Activated T-helper 2 cell treated with anti-CD3 and anti-CD28 coated beads, Interferon-gamma antibody, Interleukin-2, Interleukin-4, amounts not matched to agents 10 μg/mL and 5 μg/mL and 100 μg/mL, durations not matched to agents 14 hours and 24 hours and 36 hours (primary cell): ENCODE data around the gene KLF9. TPM values are rescaled to one million over a fixed set of nuclear protein-coding genes. Genes with fewer than 3 reads are reported as not detected.

Experiments
- DNase-seq: peaks from one replicate; pipeline ENCODE4 v3.0.0; 2021; ENCODE audit warnings: low spot score
- H3K27ac Mint-ChIP-seq: one replicate; pipeline ENCODE4 v1.8.0; 2021; ENCODE audit warnings: mixed read lengths
- H3K27me3 Mint-ChIP-seq: one replicate; pipeline ENCODE4 v1.8.0; 2021; ENCODE audit warnings: low read depth, mixed read lengths
- H3K36me3 Mint-ChIP-seq: one replicate; pipeline ENCODE4 v1.8.0; 2021; ENCODE audit warnings: low read depth, mixed read lengths
- H3K4me1 Mint-ChIP-seq: one replicate; pipeline ENCODE4 v1.8.0; 2021; ENCODE audit warnings: low read depth, mixed read lengths
- H3K4me3 Mint-ChIP-seq: one replicate; pipeline ENCODE4 v1.8.0; 2021; ENCODE audit warnings: low read depth, mild to moderate bottlenecking, moderate library complexity, mixed read lengths
- H3K9me3 Mint-ChIP-seq: one replicate; pipeline ENCODE4 v1.8.0; 2021; ENCODE audit warnings: mixed read lengths
- intact Hi-C: fragments of 100-400 bp; cut with micrococcal nuclease; formaldehyde crosslinking; loops from one replicate; pipeline ENCODE4 v1.15.1; 2023
- total RNA-seq: library from RNA; stranded (reverse); gene quantifications from 2 replicates; pipeline ENCODE4 v1.2.3, GENCODE V29; 2022

The KLF9 gene
- total RNA-seq, 1 donor from 2014 or later, result 13.7 TPM

DNA sequence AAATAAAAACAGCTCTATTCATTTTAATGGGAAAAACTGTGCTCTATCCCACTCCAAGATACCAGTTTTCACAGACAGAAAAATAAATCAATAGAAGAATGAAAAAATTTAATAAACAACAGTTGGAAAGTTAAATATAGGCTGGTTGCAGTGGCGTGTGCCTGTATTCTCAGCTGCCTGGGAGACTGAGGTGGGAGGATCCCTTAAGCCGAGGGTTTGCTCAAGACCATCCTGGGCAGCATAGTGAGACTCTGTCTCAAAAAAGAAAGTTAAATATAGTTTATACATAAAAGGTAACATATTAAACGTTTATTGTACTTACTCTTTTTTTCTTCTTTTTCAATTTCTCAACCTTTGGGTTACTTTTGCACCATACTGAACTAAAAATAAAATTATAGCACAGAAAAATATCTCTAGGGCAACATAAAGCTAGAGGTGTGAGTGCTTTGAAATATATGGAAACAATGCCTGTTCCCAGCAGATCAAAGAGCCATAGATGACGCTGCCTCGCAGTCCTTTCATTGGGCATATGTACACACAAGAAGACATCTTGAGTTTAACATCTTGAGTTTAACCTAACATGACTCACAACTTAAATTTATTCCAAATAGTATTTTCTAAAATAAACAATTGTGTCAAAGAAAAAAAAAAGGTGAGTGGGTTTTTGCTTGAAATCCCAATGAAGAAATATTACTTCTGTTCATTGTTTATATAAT is 25.7 kb upstream of the KLF9 start:
- Mint-ChIP-seq H3K27ac (no peak overlapping the region), H3K27me3 (no peaks in the 10 kb centered on the region), H3K9me3 (no peaks in the 10 kb centered on the region), H3K36me3 (no peaks in the 10 kb centered on the region), H3K4me3 (no peak overlapping the region), H3K4me1 (peaks cover 5% of the 10 kb centered on the region)
- intact Hi-C loops, result no loop called here
- no peak for DNase-seq

DNA sequence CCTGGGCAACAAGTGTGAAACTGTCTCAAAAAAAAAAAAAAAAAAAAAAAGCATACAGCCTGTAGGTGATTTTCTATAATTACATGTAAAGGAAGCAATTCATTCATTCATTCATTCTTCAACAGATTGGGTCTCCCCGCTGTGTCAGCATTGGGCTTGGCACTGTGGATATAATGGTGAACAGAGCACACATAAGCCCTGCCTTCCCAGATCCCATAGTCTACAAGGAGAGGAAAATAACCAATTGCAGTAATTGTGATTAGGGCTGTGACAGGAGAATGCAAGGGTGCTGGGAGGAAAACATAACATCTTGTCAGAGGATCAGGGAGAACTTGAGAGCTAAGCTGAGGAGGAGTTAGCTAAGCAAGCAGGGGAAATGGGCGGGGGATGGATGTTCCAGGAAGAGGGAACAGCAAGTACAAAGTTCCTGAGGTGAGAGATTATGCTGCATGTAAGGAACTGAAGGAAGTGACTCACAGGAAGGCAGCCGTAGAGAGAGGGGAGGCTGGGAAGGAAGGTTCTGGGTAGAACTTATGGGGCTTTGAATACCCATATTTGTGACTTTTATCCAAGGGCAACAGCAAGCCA is 24.0 kb upstream of the KLF9 start:
- Mint-ChIP-seq H3K4me3 (no peak overlapping the region), H3K36me3 (no peaks in the 10 kb centered on the region), H3K27ac (no peak overlapping the region), H3K9me3 (peaks cover 4% of the 10 kb centered on the region), H3K27me3 (no peaks in the 10 kb centered on the region), H3K4me1 (peaks cover 5% of the 10 kb centered on the region)
- intact Hi-C loops, result no loop called here
- DNase-seq, result no peak

GRCh38 chr9:70435948-70436347 is 21.5 kb upstream of the KLF9 start:
- no peak overlapping the region for H3K4me3 Mint-ChIP-seq
- no peak for DNase-seq
- peaks cover 5% of the 10 kb centered on the region for H3K4me1 Mint-ChIP-seq
- no peaks in the 10 kb centered on the region for H3K36me3 Mint-ChIP-seq
- intact Hi-C loops, result no loop called here
- H3K27me3 Mint-ChIP-seq, result no peaks in the 10 kb centered on the region
- H3K27ac Mint-ChIP-seq, result no peak overlapping the region
- H3K9me3 Mint-ChIP-seq, result peaks cover 5% of the 10 kb centered on the region

DNA sequence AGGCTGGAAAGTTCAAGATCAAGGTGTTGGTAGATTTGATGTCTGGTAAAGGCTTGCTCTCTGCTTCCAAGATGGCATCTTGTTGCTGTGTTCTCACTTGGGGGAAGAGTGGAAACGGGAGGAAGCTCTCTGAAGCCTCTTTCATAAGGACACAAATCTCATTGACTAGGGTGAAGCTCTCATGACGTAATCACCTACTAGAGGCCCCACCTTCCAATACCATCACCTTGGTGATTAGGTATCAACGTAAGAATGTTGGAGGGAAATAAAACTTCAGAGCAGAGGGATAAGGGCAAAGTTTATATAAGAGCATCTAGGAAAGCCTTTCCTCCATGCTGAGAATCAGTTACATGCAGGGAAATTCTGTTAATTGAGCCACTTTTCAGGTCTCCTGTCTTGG is 15.4 kb upstream of the KLF9 start:
- H3K4me1 Mint-ChIP-seq, result no peaks in the 10 kb centered on the region
- no peak overlapping the region for H3K27ac Mint-ChIP-seq
- peaks cover 1% of the 10 kb centered on the region for H3K27me3 Mint-ChIP-seq
- no peaks in the 10 kb centered on the region for H3K36me3 Mint-ChIP-seq
- intact Hi-C loops, result loop anchor here (5.0 kb wide), 1 partner anchor 1128 kb away; no protein-coding TSS in a partner anchor
- peaks cover 5% of the 10 kb centered on the region for H3K9me3 Mint-ChIP-seq
- no peak overlapping the region for H3K4me3 Mint-ChIP-seq
- DNase-seq, result no peak

DNA sequence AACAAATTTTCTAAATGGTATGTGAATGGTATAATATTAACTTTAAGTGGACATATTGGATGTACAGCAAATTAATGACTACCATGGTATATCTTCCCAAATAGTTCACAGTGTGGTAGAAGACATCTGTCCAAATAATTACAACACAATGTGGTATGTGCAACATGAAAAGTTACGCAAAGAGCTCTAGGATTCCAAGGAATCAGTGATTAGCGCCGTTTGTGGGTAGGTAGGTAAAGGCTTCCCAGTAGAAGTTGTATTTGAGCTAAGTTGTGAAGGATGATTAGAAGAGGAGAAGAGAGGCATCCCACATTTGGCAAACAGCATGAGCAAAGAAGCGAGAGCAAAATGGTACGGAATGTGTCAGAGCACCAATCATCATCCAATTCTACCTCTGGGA is 14.3 kb upstream of the KLF9 start:
- intact Hi-C loops, result no loop called here

DNA sequence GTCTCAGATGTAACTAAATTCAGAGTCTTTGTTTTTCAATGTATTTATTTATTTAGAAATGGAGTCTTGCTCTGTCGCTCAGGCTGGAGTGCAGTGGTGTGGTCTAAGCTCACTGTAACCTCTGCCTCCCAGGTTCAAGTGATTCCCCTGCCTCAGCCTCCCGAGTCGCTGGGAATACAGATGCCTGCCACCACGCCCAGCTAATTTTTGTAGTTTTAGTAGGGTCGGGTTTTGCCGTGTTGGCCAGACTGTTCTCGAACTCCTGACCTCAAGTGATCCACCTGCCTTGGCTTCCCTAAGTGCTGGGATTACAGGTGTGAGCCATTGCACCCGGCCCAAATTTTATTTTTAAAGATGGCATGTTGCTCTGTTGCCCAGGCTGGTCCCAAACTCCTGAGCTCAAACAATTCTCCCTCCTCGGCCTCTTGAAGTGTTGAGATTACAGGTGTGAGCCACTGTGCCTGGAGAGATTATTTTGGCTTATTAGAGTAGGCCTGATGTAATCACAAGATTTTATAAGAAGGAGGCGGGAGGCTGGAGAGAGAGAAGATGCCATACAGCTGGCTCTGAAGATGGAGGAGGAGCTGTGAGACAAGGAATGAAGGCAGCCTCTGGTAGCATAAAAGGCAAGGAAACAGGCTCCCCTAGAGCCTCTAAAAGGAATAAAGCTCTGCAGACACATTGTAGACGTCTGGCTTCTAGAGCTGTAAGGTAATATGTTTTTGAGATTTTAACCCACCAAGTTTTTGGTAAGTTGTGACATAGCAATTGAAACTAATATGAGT is 12.9 kb upstream of the KLF9 start:
- Mint-ChIP-seq H3K4me1 (peaks cover 5% of the 10 kb centered on the region), H3K27me3 (peaks cover 4% of the 10 kb centered on the region), H3K4me3 (no peak overlapping the region), H3K27ac (no peak overlapping the region), H3K9me3 (no peaks in the 10 kb centered on the region), H3K36me3 (no peaks in the 10 kb centered on the region)
- intact Hi-C loops, result no loop called here
- no peak for DNase-seq

More for the DNA sequence above, 14.3 kb upstream of the KLF9 start:
- no peaks in the 10 kb centered on the region for H3K4me1 Mint-ChIP-seq
- peaks cover 4% of the 10 kb centered on the region for H3K27me3 Mint-ChIP-seq
- peaks cover 5% of the 10 kb centered on the region for H3K9me3 Mint-ChIP-seq
- no peak overlapping the region for H3K27ac Mint-ChIP-seq
- H3K36me3 Mint-ChIP-seq, result no peaks in the 10 kb centered on the region
- H3K4me3 Mint-ChIP-seq, result no peak overlapping the region
- DNase-seq, result no peak

- no peak for DNase-seq
- H3K9me3 Mint-ChIP-seq, result no peaks in the 10 kb centered on the region
- H3K27me3 Mint-ChIP-seq, result peaks cover 4% of the 10 kb centered on the region
- intact Hi-C loops, result no loop called here
- H3K4me3 Mint-ChIP-seq, result no peak overlapping the region
- no peak overlapping the region for H3K27ac Mint-ChIP-seq
- peaks cover 27% of the 10 kb centered on the region for H3K4me1 Mint-ChIP-seq
- H3K36me3 Mint-ChIP-seq, result no peaks in the 10 kb centered on the region
These were observed 10.7 kb upstream of the KLF9 start for GRCh38 chr9:70425192-70425591.

DNA sequence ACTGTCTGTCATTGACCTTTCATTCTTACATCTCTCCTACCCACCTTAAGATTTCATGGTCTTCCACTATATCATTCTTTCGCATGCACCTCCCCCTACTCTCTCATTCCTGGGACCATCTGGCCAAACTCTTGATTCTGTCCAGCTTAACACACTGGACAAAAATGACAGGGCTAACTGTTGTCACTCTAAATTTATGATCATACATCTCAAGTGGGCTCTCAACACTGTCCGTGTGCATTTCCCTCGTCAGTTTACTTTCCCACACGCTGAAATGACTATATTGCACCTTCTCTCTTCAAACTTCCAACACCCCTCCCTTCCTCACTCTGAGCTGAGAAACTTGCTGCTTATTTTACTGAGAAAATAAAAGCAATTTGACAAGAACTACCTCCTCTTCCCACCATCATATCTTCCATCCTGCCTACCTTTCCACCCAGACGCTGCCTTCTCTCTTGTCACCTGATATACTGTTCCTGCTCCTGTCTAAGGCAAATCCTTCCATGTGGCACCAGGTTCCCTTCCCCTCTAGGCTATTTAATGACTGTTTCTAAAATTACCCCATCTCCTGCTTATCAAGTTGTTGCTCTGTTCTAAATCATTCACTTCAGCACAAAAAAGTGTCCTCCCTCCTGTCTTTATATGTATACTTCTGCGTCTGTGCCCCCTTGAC is 8.1 kb upstream of the KLF9 start:
- intact Hi-C loops, result loop anchor here (5.0 kb wide), 1 partner anchor 60 kb away; no protein-coding TSS in a partner anchor
- H3K27ac Mint-ChIP-seq, result peak overlapping the region; percentile 12
- no peaks in the 10 kb centered on the region for H3K9me3 Mint-ChIP-seq
- DNase-seq, result no peak
- no peaks in the 10 kb centered on the region for H3K36me3 Mint-ChIP-seq
- H3K4me1 Mint-ChIP-seq, result peaks cover 37% of the 10 kb centered on the region
- peaks cover 4% of the 10 kb centered on the region for H3K27me3 Mint-ChIP-seq
- no peak overlapping the region for H3K4me3 Mint-ChIP-seq

DNA sequence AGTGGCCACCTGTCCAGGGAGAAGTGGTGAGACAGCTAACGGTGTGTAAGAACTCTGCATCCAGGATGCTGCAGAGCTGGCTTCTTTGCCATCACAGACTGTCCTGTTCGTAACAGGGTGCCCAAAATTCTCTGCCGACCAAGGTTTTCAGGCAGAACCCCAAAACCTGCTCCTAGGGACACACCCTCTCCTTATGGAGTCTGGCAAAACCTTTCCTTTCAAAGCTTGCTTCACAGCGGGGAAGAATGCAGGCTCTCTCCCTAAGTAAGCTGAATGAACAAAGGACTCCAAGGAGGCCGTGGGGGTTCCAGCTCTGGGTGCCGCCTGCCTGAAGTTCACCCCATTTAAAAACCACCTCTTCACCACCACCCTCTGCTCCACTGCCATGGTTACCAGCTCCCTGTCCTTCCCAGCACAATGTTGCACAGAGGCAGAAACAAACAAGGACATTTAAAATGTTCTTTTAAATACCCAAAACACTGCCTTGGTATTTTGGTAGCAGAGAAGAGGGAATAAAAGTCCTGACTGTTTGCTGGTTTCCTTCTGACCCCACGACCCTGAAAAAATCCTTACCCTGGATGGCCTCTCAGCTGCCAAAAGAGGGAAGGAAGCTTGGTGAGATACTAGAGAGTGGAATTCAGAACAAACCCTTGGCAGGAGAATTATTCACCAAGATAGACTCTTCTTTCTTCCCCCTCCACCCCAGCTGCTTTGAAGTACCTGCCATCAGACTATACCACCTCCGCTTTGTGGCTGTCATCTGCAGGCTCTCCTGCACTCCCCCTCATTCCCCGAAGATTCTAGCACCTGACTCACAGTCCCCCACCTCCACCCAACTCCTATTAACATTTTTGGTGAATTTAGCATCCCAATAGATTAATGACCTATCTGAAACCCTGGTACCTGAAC is 7.1 kb upstream of the KLF9 start:
- intact Hi-C loops, result loop anchor here (5.0 kb wide), 1 partner anchor 61 kb away; no protein-coding TSS in a partner anchor
- DNase-seq, result no peak
- Mint-ChIP-seq H3K4me1 (peaks cover 37% of the 10 kb centered on the region), H3K27ac (peak overlapping the region; percentile 77), H3K27me3 (peaks cover 4% of the 10 kb centered on the region), H3K36me3 (no peaks in the 10 kb centered on the region), H3K4me3 (peak overlapping the region; percentile 60), H3K9me3 (no peaks in the 10 kb centered on the region)

- peaks cover 38% of the 10 kb centered on the region for H3K4me1 Mint-ChIP-seq
- intact Hi-C loops, result loop anchor here (1.0 to 5.0 kb wide), 2 partner anchors 62 to 100 kb away; no protein-coding TSS in a partner anchor
- peak overlapping the region; percentile 90 for H3K4me3 Mint-ChIP-seq
- peaks cover 4% of the 10 kb centered on the region for H3K27me3 Mint-ChIP-seq
- H3K36me3 Mint-ChIP-seq, result no peaks in the 10 kb centered on the region
- no peaks in the 10 kb centered on the region for H3K9me3 Mint-ChIP-seq
- DNase-seq, result peak; percentile 26
- H3K27ac Mint-ChIP-seq, result peak overlapping the region; percentile 77
These were observed 6.2 kb upstream of the KLF9 start for GRCh38 chr9:70420441-70421271.
